ENCODE data around the gene ZWILCH. TPM values are rescaled to one million over a fixed set of nuclear protein-coding genes. Genes with fewer than 3 reads are reported as not detected.

The ZWILCH gene
- total RNA-seq, 2 donors from 2014 or later: 6.1 to 11.4 TPM

- intact Hi-C loops (cut with DNase I): no loop called here
- no peak overlapping the region for H3K27ac ChIP-seq
- DNase-seq (ENCODE audit: low spot score): no peak
- H3K4me1 ChIP-seq (replicated peaks): no peaks in the 10 kb centered on the region
- no peaks in the 10 kb centered on the region for H3K36me3 ChIP-seq
- H3K4me3 ChIP-seq: no peak overlapping the region
- no peaks in the 10 kb centered on the region for H3K9me3 ChIP-seq
- WGBS: 81% methylated on average over 6 of the region's 6 CpGs
- TF ChIP-seq POLR2AphosphoS5 (IDR thresholded peaks at IDR 0.05): no peak
- H3K27me3 ChIP-seq (replicated peaks; ENCODE audit: insufficient read depth): no peaks in the 10 kb centered on the region
These were observed 65.8 kb downstream of the ZWILCH start for GRCh38 chr15:66570842-66571478.

DNA sequence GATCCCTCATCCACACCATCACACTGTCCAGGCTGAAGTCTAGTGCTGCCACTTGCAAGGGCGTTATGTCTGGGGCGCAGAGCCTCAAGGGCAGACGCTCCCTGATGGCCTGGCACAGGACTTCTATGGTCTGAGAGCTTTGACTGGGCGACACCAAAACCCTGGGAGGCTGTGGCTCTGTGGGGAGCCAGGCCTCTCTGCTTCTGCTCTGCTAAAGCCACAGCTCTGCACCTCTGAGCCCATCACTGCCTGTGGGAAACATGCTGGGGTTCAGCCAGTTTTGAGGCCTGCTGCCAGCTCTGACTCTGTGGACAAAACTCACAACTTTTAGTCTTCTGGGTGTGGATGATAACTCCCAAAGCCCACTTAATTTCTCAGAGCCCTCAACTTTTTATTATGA lies 67.0 kb downstream of the ZWILCH start:
- no peak overlapping the region for H3K27ac ChIP-seq
- DNase-seq (ENCODE audit: low spot score): no peak
- no peak for TF ChIP-seq POLR2AphosphoS5 (IDR thresholded peaks at IDR 0.05)
- TF ChIP-seq CTCF (IDR thresholded peaks at IDR 0.05): no peak
- no peak for TF ChIP-seq POLR2A (IDR thresholded peaks at IDR 0.05)
- H3K9me3 ChIP-seq: no peaks in the 10 kb centered on the region
- H3K27me3 ChIP-seq (replicated peaks; ENCODE audit: insufficient read depth): no peaks in the 10 kb centered on the region
- H3K4me1 ChIP-seq (replicated peaks): no peaks in the 10 kb centered on the region
- no peak overlapping the region for H3K4me3 ChIP-seq
- intact Hi-C loops (cut with DNase I): no loop called here
- 89% methylated on average over 3 of the region's 4 CpGs for WGBS
- no peaks in the 10 kb centered on the region for H3K36me3 ChIP-seq

GRCh38 chr15:66573348-66573718 lies 68.2 kb downstream of the ZWILCH start:
- Histone ChIP-seq H3K4me1 (replicated peaks) (no peaks in the 10 kb centered on the region), H3K9me3 (no peaks in the 10 kb centered on the region), H3K27ac (no peak overlapping the region), H3K36me3 (no peaks in the 10 kb centered on the region), H3K27me3 (replicated peaks; ENCODE audit: insufficient read depth) (no peaks in the 10 kb centered on the region), H3K4me3 (no peak overlapping the region)
- TF ChIP-seq CTCF (IDR thresholded peaks at IDR 0.05) (no peak), POLR2AphosphoS5 (IDR thresholded peaks at IDR 0.05) (no peak), POLR2A (IDR thresholded peaks at IDR 0.05) (no peak)
- no peak for DNase-seq (ENCODE audit: low spot score)
- 95% methylated on average over 7 of the region's 7 CpGs for WGBS
- intact Hi-C loops (cut with DNase I): no loop called here

GRCh38 chr15:66573719-66574595 lies 68.8 kb downstream of the ZWILCH start:
- Histone ChIP-seq H3K36me3 (no peaks in the 10 kb centered on the region), H3K9me3 (no peaks in the 10 kb centered on the region), H3K27me3 (replicated peaks; ENCODE audit: insufficient read depth) (no peaks in the 10 kb centered on the region), H3K4me3 (no peak overlapping the region), H3K27ac (no peak overlapping the region), H3K4me1 (replicated peaks) (no peaks in the 10 kb centered on the region)
- WGBS: 57% methylated on average over 10 of the region's 10 CpGs
- intact Hi-C loops (cut with DNase I): no loop called here
- TF ChIP-seq CTCF (IDR thresholded peaks at IDR 0.05): no peak
- TF ChIP-seq POLR2AphosphoS5 (IDR thresholded peaks at IDR 0.05): no peak
- no peak for TF ChIP-seq POLR2A (IDR thresholded peaks at IDR 0.05)
- no peak for DNase-seq (ENCODE audit: low spot score)

DNA sequence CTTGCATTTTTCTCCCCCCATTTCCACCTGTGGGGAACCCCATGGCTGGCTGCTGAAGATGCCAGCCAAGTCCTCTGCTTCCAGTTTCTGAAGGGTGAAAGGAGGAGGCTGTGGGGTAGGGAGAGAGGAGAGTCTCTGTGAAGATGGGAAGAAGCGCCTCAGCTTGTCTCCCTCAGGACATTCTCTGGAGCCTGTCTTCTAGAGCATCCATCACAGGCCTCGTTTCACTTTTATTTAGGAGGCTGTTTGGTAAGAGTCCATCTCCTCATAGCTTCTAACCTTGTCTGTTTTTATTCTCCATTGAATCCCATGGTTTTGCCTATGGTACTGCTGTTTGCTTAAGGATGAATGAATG lies 69.4 kb downstream of the ZWILCH start:
- 75% methylated on average over 2 of the region's 2 CpGs for WGBS
- Histone ChIP-seq H3K4me3 (no peak overlapping the region), H3K27me3 (replicated peaks; ENCODE audit: insufficient read depth) (no peaks in the 10 kb centered on the region), H3K27ac (no peak overlapping the region), H3K4me1 (replicated peaks) (no peaks in the 10 kb centered on the region), H3K36me3 (no peaks in the 10 kb centered on the region), H3K9me3 (no peaks in the 10 kb centered on the region)
- no peak for TF ChIP-seq POLR2A (IDR thresholded peaks at IDR 0.05)
- no peak for TF ChIP-seq POLR2AphosphoS5 (IDR thresholded peaks at IDR 0.05)
- TF ChIP-seq CTCF (IDR thresholded peaks at IDR 0.05): no peak
- intact Hi-C loops (cut with DNase I): no loop called here
- no peak for DNase-seq (ENCODE audit: low spot score)

Data from prostate gland (tissue), 2 donors.